A549 (cell line): ENCODE measurements around the gene RNF220. TPM values are rescaled to one million over a fixed set of nuclear protein-coding genes. Genes with fewer than 3 reads are reported as not detected.

Experiments used
- ATAC-seq, 2 experiments: fragments of 200-7000 bp in 1 of 2; fragments of >200 bp in 1 of 2; cut with Nextera tagmentation in 1 of 2; cut with Tn5 transposase in 1 of 2; 3 replicates each; pipeline versions ENCODE4 v1.8.0 to v1.9.1; 2018 to 2020; ENCODE audit warnings: mild to moderate bottlenecking in 1 of 2, moderate library complexity in 1 of 2
- CTCF ChIA-PET: fragments of 300-600 bp; sonication (Branson Sonifier 250); formaldehyde crosslinking; extraction: SDS; loops from one replicate; lab custom pipeline; 2021; ENCODE audit warnings: antibody characterized with exemption, inconsistent platforms; lab: Yijun Ruan, JAX
- POLR2A ChIA-PET: fragments of 350-600 bp; formaldehyde crosslinking; extraction: SDS; loops from one replicate; lab custom pipeline; 2021; ENCODE audit warnings: antibody characterized with exemption, inconsistent platforms; lab: Yijun Ruan, JAX
- DNase-seq, 2 experiments: peaks; one replicate each; pipeline versions ENCODE4 v3.0.0 to v3.0.0-alpha.2; 2011 to 2016; ENCODE audit warnings: low read depth in 1 of 2, low spot score in 1 of 2
- FAIRE-seq: peaks from 2 replicates; lab custom pipeline; 2011; peaks lifted over from hg19 to GRCh38; lab: Jason Lieb, UNC
- H3K27ac ChIP-seq, 2 experiments: fragments of >200 bp; sonication (Bioruptor Twin); formaldehyde crosslinking; 3 replicates each; pipeline ENCODE4 v1.5.1; 2016 to 2017
- H3K4me1 ChIP-seq: fragments of >200 bp; sonication (Bioruptor Twin); formaldehyde crosslinking; 3 replicates; pipeline ENCODE4 v1.6.1; 2016
- H3K4me2 ChIP-seq: fragments of >200 bp; sonication (Bioruptor Twin); formaldehyde crosslinking; 3 replicates; pipeline ENCODE4 v1.6.1; 2016
- H3K4me3 ChIP-seq: fragments of >200 bp; sonication (Bioruptor Twin); formaldehyde crosslinking; 3 replicates; pipeline ENCODE4 v1.5.1; 2016
- H3K9me3 ChIP-seq: fragments of >200 bp; sonication (Bioruptor Twin); formaldehyde crosslinking; 3 replicates; pipeline ENCODE4 v1.6.1; 2016
- CEBPB ChIP-seq, 2 experiments: fragments of >200 bp in 1 of 2; sonication (Bioruptor Twin) in 1 of 2; formaldehyde crosslinking in 1 of 2; IDR thresholded peaks; 2 replicates each; pipeline ENCODE4 v1.6.1; 2012 to 2016
- CHD4 ChIP-seq: fragments of 200-600 bp; sonication (generic); IDR thresholded peaks from 2 replicates; pipeline ENCODE4 v1.6.1; 2016; ENCODE audit warnings: antibody characterized with exemption, mild to moderate bottlenecking, borderline replicate concordance
- ELK1 ChIP-seq: fragments of 150-350 bp; IDR thresholded peaks from 2 replicates; pipeline ENCODE4 v1.6.1; 2014; ENCODE audit warnings: low read depth, mild to moderate bottlenecking, low read length
- FOSL2 ChIP-seq, 2 experiments: fragments of 450-650 bp in 1 of 2; fragments of >200 bp in 1 of 2; sonication (Bioruptor Twin) in 1 of 2; formaldehyde crosslinking; IDR thresholded peaks; 2 replicates each; pipeline versions ENCODE4 v1.5.0 to v1.6.1; 2016 to 2020; ENCODE audit warnings: mild to moderate bottlenecking in 1 of 2, moderate library complexity in 1 of 2
- HES2 ChIP-seq: fragments of >200 bp; sonication (Bioruptor Twin); formaldehyde crosslinking; IDR thresholded peaks from 2 replicates; pipeline ENCODE4 v1.6.1; 2016
- HEYL ChIP-seq: fragments of 250-450 bp; sonication (Bioruptor Pico); IDR thresholded peaks from 2 replicates; pipeline ENCODE4 v1.8.0; 2021; ENCODE audit warnings: mild to moderate bottlenecking, moderate library complexity
- HOXB13 ChIP-seq: fragments of 250-450 bp; sonication (Bioruptor Pico); IDR thresholded peaks from 2 replicates; pipeline ENCODE4 v1.5.0; 2020; ENCODE audit warnings: low read depth, mild to moderate bottlenecking, moderate library complexity
- HOXB5 ChIP-seq: fragments of 250-450 bp; sonication (Bioruptor Pico); IDR thresholded peaks from 2 replicates; pipeline ENCODE4 v1.5.0; 2020; ENCODE audit warnings: mild to moderate bottlenecking, moderate library complexity
- JUNB ChIP-seq: fragments of >200 bp; sonication (Bioruptor Twin); formaldehyde crosslinking; IDR thresholded peaks from 2 replicates; pipeline ENCODE4 v1.6.1; 2016
- MAFK ChIP-seq: fragments of 450-650 bp; IDR thresholded peaks from 2 replicates; pipeline ENCODE4 v1.6.1; 2014; ENCODE audit not compliant: partially characterized antibody
- MAZ ChIP-seq: fragments of 150-350 bp; IDR thresholded peaks from 2 replicates; pipeline ENCODE4 v1.6.1; 2014; ENCODE audit warnings: antibody characterized with exemption, low read depth, low read length, borderline replicate concordance
- MYC ChIP-seq: IDR thresholded peaks from 2 replicates; pipeline ENCODE4 v1.6.1; 2012; ENCODE audit warnings: mild to moderate bottlenecking, inconsistent platforms, low read length, improper control_type of control experiment, borderline replicate concordance
- PBX3 ChIP-seq: IDR thresholded peaks from 2 replicates; pipeline ENCODE4 v1.6.1; 2012
- POLR2A ChIP-seq: IDR thresholded peaks from 2 replicates; pipeline ENCODE4 v1.6.1; 2012; ENCODE audit warnings: mild to moderate bottlenecking, low read length
- RAD21 ChIP-seq, 2 experiments: fragments of >200 bp in 1 of 2; sonication (Bioruptor Twin) in 1 of 2; formaldehyde crosslinking in 1 of 2; IDR thresholded peaks in 1 of 2; conservative IDR thresholded peaks in 1 of 2; 2 replicates in 1 of 2; 3 replicates in 1 of 2; pipeline ENCODE4 v1.6.1; 2012 to 2018; ENCODE audit warnings: inconsistent platforms in 1 of 2
- RNF2 ChIP-seq: fragments of 200-600 bp; sonication (generic); IDR thresholded peaks from 2 replicates; pipeline ENCODE4 v1.6.1; 2016; ENCODE audit warnings: low read depth, mild to moderate bottlenecking, antibody characterized with exemption, moderate library complexity, borderline replicate concordance
- SMC3 ChIP-seq: fragments of >200 bp; sonication (Bioruptor Twin); formaldehyde crosslinking; IDR thresholded peaks from 3 replicates; pipeline ENCODE4 v1.6.1; 2018; ENCODE audit warnings: inconsistent platforms
- TP53 ChIP-seq: fragments of 250-450 bp; sonication (Bioruptor Pico); IDR thresholded peaks from 2 replicates; pipeline ENCODE4 v1.5.0; 2021; ENCODE audit warnings: mild to moderate bottlenecking, moderate library complexity
- ZC3H11A ChIP-seq: fragments of 450-650 bp; IDR thresholded peaks from 2 replicates; pipeline ENCODE4 v1.6.1; 2014; ENCODE audit warnings: antibody characterized with exemption, mild to moderate bottlenecking
- ZNF302 ChIP-seq: fragments of 250-450 bp; sonication (Bioruptor Pico); IDR thresholded peaks from 2 replicates; pipeline ENCODE4 v1.9.0; 2021; ENCODE audit warnings: inconsistent platforms, mild to moderate bottlenecking, moderate library complexity
- WGBS: methylation state at CpG from one replicate; pipeline ENCODE4 v1.1.6; 2017; ENCODE audit errors: missing lambda C conversion rate; 5-methylcytosine and 5-hydroxymethylcytosine counted together
- polyA plus RNA-seq, 4 experiments: library from polyadenylated mRNA; depleted of rRNA in 3 of 4; stranded (reverse); fragments of >200 nt; fragmentation: RNase III in 1 of 4; extraction: RNeasy Plus Mini Kit Qiagen cat#74134 plus additional on column Dnase treatment in 1 of 4; gene quantifications; 2 replicates in 3 of 4; 3 replicates in 1 of 4; pipeline ENCODE4 v1.2.3, GENCODE V29; 2011 to 2017

RNF220 gene
- polyA plus RNA-seq, 2 of the 4 experiments (the other 2 are of a cell fraction), result 53.4 to 54.5 TPM

GRCh38 chr1:44481701-44482100, 76.6 kb downstream of the RNF220 start (continued):
- TF ChIP-seq HES2, result no peak

- Histone ChIP-seq H3K27ac (no peak overlapping the region), H3K9me3 (no peaks in the 10 kb centered on the region), H3K4me1 (peaks cover 17% of the 10 kb centered on the region), H3K4me3 (no peak overlapping the region), H3K4me2 (no peak overlapping the region)
- TF ChIP-seq HEYL (CRISPR knock-in tag), result no peak
- no peak for TF ChIP-seq ZNF302
- TF ChIP-seq HOXB5 (CRISPR knock-in tag), result no peak
- TF ChIP-seq HES2, result no peak
- TF ChIP-seq MAFK, result no peak
- no peak for TF ChIP-seq ZC3H11A
- TF ChIP-seq RAD21 (conservative IDR thresholded peaks at IDR 0.05 in 1 of 2, IDR thresholded peaks at IDR 0.05 in 1 of 2), result no peak
- no peak for TF ChIP-seq MAZ
- no peak for TF ChIP-seq SMC3
- TF ChIP-seq ELK1, result no peak
- TF ChIP-seq TP53 (CRISPR knock-in tag), result no peak
- no peak for TF ChIP-seq RNF2
- TF ChIP-seq MYC, result no peak
- TF ChIP-seq JUNB, result no peak
- no peak for TF ChIP-seq PBX3
- ChIA-PET CTCF (no interaction called here), POLR2A (no interaction called here)
- 75% methylated on average over 5 of the region's 5 CpGs for WGBS
- DNase-seq (no peak), ATAC-seq (no peak; a peak in 1 of 6 replicates), FAIRE-seq (no peak)
Observed at GRCh38 chr1:44483089-44483874, 78.2 kb downstream of the RNF220 start.

- TF ChIP-seq CEBPB (IDR thresholded peaks at IDR 0.05) (no peak), FOSL2 (IDR thresholded peaks at IDR 0.05) (no peak), FOSL2 (CRISPR knock-in tag; IDR thresholded peaks at IDR 0.05) (no peak), CHD4 (no peak), POLR2A (no peak), HEYL (CRISPR knock-in tag) (no peak), HOXB13 (CRISPR knock-in tag) (no peak)
- TF ChIP-seq, all 56 proteins: peak for 0
- WGBS, result 84% methylated on average over 11 of the region's 11 CpGs
- DNase-seq (no peak), FAIRE-seq (no peak), ATAC-seq (no peak; a peak in 1 of 6 replicates)
- H3K4me1 ChIP-seq, result peaks cover 17% of the 10 kb centered on the region
- H3K4me2 ChIP-seq, result no peak overlapping the region
- no peak overlapping the region for H3K4me3 ChIP-seq
- no peaks in the 10 kb centered on the region for H3K9me3 ChIP-seq
- POLR2A ChIA-PET, result no interaction called here
- CTCF ChIA-PET, result no interaction called here
- peak overlapping the region; percentile 6 to 30; a peak in 1 of 6 replicates for H3K27ac ChIP-seq
Observed at GRCh38 chr1:44484155-44484688, 79.2 kb downstream of the RNF220 start.
